Inflammatory macrophage (primary cell): ENCODE data around the gene KCNE4.
A peak's percentile ranks its signal among the peaks of the same experiment; 100 is the strongest.

Experiments
- DNase-seq, 2 donors: peaks; one replicate each; pipeline ENCODE4 v3.0.0-alpha.2; 2020 to 2022

KCNE4 gene

DNA sequence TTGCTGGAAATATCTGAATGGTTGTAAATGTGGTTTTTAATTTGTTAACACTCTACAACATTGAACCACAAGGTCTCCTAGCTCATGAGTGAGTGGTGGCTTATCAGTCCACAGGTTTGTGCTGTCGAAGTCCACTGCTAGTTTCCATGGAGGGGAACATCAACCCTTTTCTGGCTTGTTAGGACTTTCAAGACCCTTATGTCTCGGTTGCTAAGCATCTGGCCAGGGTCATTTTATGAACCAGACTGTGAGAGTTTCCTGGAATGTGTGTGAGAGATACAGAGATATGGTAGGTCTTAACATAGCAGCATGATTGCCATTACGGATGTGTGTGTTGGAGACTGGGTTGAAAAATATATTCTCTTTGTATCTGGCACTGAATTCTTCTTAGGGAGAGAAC is 36.9 kb downstream of the KCNE4 start:
- DNase-seq, result no peak

GRCh38 chr2:223090039-223090438 is 38.0 kb downstream of the KCNE4 start:
- no peak for DNase-seq

- DNase-seq, result no peak
Observed at GRCh38 chr2:223090540-223091235, 38.7 kb downstream of the KCNE4 start.

GRCh38 chr2:223092667-223093066 is 40.7 kb downstream of the KCNE4 start:
- DNase-seq, result no peak

DNA sequence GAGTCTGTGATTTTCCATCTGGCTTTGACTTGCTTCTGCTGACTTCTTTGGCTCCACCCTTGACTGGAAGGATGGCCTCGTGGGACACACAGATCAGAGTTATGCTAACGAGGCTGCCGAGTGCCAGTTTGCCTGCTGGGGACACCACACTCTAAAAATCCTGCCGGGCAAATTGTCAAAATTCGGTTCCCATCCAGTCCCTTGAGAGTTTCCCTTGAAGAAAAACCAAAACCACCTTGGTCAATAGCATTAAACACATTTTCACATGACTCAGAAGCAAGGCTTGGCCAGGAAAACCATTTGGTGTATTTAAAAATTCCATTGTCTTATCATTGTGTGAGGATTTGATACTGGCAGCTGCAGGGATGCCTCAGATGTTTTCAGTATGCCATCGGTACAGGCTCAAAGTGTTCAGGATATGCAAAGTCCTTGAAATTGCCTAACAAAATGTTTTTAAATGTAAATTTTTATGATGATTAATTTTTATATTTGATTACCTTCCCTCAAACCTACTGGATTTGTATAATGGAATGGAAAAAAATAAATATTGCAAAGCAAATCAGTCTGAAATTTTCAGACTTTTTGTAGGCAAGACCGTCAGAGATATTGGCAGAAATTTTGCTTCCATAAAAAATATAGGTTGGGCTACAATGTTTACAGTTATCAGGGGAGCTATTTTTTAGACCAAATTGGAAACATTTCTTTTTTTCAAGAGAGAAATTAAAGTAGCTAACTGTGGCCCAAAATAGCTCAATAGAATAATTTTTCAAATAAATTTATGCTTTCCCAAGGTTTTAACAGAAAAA is 41.6 kb downstream of the KCNE4 start:
- DNase-seq, result no peak

- no peak for DNase-seq
Observed at GRCh38 chr2:223095207-223095606, 43.2 kb downstream of the KCNE4 start.

DNA sequence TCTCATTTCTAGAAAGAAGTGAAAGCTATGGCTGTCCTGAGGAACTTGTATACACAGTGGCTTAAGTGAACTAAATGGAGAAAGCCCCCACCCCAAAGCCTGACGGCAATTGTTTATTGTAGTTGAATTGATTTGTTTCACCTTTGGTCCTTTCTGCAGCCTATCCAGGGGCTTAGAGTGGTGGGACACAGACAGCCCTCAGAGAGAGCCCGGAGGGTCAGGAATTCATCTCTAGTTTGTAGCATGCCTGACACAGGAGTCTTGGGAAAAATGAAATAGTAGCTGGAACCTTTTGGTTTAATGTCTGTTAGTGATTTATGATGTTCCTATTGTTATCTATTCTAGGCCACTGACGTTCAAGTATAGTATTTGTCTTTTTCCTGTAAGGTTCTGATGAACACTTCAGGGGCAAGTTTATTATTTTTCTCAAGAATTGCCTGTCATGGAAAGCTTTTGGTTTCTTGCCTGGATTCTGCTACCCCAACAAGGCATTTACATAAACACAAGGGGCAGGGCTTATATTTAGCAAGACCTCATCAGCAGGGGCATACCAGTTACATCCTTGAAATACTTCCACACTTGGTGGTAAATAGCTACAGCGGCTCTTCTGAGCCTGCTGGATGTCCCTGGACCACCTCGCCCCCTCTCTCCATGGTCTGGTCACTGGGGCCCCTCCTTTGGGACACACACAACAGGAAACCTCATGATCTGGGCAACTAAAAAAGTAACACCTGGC is 44.4 kb downstream of the KCNE4 start:
- no peak for DNase-seq

DNA sequence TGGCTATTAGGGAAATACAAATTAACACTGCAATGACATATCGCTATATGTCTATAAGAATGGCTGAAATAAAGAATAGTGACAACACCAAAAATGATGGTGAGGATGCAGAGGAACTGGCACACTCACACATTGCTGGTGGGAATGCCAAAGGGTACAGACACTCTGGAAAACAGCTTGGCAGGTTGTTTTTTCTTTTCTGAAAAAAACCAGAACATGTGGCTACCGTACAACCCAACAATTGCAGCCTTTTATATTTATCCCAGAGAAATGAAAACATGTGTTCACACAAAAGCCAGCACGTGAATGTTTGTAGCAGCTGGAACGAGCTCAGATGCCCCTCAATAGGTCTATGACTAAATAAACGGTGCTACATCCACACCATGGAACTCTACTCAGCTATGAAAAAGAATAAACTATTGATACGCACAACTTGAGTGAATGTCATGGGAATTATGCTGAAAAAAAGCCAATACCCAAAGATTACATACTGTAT is 45.9 kb downstream of the KCNE4 start:
- no peak for DNase-seq

- no peak for DNase-seq
Observed at GRCh38 chr2:223099561-223099960, 47.6 kb downstream of the KCNE4 start.

DNA sequence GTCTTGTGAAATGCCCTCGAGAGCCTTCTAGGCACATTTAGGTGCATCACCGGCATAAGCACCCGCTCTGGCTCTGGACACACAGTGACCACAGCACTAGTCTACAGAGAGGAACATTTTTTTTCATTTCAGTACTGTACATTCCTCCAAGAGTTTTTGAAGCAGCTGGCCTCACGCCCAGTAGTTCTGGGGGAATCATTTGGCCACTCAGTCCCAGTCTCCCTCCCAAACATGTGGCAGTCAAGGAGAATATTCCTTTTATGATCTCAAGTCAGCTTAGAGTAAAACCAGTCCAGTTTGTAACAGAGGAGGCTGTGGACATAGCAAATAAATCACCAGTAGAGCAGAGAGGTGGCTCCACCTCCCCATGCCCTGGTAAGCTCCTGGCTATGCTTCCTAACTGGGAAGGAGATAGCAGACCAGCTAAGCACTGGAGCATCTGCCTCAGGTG is 48.1 kb downstream of the KCNE4 start:
- no peak for DNase-seq

DNA sequence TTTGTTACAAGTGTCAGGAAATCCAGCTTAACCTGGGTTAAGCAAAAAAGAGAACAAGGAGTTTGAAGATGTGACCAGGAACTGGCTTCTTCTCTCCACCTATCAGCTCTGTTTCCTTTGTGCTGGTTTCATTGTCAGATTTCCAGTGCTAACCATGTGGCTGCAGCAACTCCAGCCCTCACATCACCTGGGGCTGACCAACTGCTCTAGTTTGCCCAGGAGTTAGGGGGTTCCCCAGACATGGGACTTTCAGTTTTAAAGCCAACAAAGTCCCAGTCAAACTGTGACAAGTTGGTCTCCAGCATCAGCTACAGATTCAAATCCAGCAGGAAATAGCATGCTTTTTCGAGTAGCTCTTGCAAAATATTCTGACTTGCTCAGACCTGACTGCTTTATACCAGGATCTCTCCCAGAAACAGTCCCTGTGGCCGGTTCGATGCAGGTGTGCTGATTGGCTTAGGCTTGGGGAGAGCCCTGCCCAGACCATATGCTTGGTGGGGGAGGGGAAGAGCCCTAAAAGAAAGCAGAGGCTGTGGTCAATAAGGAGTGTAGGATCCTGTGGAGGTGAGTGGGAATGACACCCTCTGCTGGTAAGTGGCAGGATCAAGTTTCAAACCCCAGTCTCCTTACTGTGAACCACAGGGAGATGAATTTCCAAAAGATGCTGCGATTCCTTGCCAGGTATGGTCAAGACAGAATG is 49.5 kb downstream of the KCNE4 start:
- peak in 1 of 2 donors; percentile 12 for DNase-seq

DNA sequence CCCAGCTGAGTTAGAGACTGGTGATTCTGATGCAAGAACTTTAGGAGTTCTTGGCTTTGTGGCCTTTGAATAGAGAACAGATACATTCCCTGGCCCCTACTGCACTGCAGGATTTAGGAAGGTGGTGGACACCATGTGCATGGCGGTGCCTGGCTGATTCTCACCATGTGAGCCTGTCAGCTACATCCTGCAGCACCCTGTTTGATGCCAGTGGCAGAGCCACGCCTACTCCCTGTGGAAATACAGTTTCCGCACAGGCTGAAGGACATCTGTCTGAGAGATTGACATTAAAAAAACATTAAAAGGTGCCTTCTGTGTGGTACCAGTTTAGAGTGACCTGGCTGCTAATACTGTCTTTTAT is 50.0 kb downstream of the KCNE4 start:
- no peak for DNase-seq

GRCh38 chr2:223102450-223102849 is 50.5 kb downstream of the KCNE4 start:
- no peak for DNase-seq

DNA sequence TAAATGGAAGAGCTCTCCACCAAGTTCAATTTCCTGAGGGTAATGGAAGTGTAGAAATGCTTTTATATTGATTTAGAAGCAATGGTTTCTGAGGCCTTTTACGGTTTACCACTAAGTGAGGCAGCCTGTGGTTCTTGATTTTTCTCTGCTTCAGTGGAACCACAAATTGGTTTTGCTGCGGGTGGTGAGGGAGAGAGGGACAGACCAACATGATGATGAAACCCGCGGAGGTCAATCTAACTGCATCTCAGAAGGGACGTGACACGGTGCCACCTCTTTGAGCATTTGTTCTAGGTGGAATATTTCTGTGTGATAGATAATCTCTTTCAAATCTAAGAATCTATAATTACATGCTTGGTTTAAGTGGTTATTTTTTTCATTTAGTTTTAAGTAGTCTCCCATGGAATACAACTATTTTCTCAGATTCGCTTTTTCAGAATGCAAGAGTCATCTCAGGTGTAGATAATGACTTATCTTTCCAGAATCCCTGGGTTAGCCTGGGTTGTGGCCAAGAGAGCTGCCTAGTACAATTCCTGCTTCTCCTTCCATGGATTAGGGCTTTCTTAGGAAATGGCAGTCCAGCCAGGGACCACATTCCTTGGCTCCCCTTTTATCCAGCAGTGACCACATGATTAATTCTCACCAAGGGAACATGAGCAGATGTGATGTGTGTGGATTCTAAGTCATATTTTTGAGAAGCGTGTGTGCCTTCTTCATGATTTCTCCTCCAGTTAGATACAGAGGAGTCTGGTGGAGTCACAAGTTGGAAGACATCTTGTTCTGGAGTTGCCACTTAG is 52.5 kb downstream of the KCNE4 start:
- DNase-seq, result no peak
